Neural cell (in vitro differentiated cells): ENCODE data around the gene CTXN1. TPM values are rescaled to one million over a fixed set of nuclear protein-coding genes. Genes with fewer than 3 reads are reported as not detected.

ENCODE experiments used
- H2AFZ ChIP-seq: fragments of 200-600, 300-800 bp; sonication (generic), shearing (Covaris generic); 2 replicates; pipeline ENCODE4 v1.6.0; 2014; ENCODE audit warnings: low read depth, mild to moderate bottlenecking, antibody characterized with exemption, low read length, moderate library complexity
- H3F3A ChIP-seq: fragments of 200-600 bp; shearing (Covaris generic); 2 replicates; pipeline ENCODE4 v1.6.1; 2016; ENCODE audit warnings: mild to moderate bottlenecking, moderate library complexity, mixed read lengths, antibody characterized with exemption, low read length; ENCODE audit not compliant: insufficient read depth, poor library complexity, severe bottlenecking
- H3K27ac ChIP-seq: fragments of 200-600, 300-800 bp; sonication (generic), shearing (Covaris generic); 2 replicates; pipeline ENCODE4 v1.5.1; 2014; ENCODE audit warnings: mild to moderate bottlenecking, low read length, moderate library complexity
- H3K27me3 ChIP-seq: fragments of 300-800, 200-600 bp; sonication (generic), shearing (Covaris generic); 2 replicates; pipeline ENCODE4 v1.6.0; 2014; ENCODE audit warnings: mild to moderate bottlenecking, low read depth, low read length, moderate library complexity; ENCODE audit not compliant: insufficient read depth
- H3K36me3 ChIP-seq: fragments of 300-800, 200-600 bp; sonication (generic), shearing (Covaris generic); 2 replicates; pipeline ENCODE4 v1.5.1; 2014; ENCODE audit warnings: mild to moderate bottlenecking, antibody characterized with exemption, low read length, moderate library complexity; ENCODE audit not compliant: insufficient read depth
- H3K4me2 ChIP-seq: fragments of 300-800, 200-600 bp; sonication (generic), shearing (Covaris generic); 2 replicates; pipeline ENCODE4 v1.6.0; 2014; ENCODE audit warnings: mild to moderate bottlenecking, low read length
- H3K4me3 ChIP-seq: fragments of 300-800, 200-600 bp; sonication (generic), shearing (Covaris generic); 2 replicates; pipeline ENCODE4 v1.5.1; 2014; ENCODE audit warnings: mild to moderate bottlenecking, low read length, moderate library complexity
- H3K79me2 ChIP-seq: fragments of 200-600 bp; shearing (Covaris generic); replicated peaks from 2 replicates; pipeline ENCODE4 v1.6.0; 2014; ENCODE audit warnings: mild to moderate bottlenecking, low read length, moderate library complexity; ENCODE audit not compliant: insufficient read depth
- H3K9ac ChIP-seq: fragments of 300-800, 200-600 bp; sonication (generic), shearing (Covaris generic); 2 replicates; pipeline ENCODE4 v1.6.1; 2016; ENCODE audit warnings: mild to moderate bottlenecking, low read length, mixed read lengths
- H3K9me2 ChIP-seq: fragments of 200-600 bp; shearing (Covaris generic); 2 replicates; pipeline ENCODE4 v1.6.1; 2016; ENCODE audit warnings: mild to moderate bottlenecking, low read length, mixed read lengths; ENCODE audit not compliant: insufficient read depth
- H3K9me3 ChIP-seq: fragments of 200-600, 300-800 bp; sonication (generic), shearing (Covaris generic); 2 replicates; pipeline ENCODE4 v1.6.1; 2016; ENCODE audit warnings: mild to moderate bottlenecking, mixed run types, low read length, moderate library complexity, mixed read lengths
- H4K20me1 ChIP-seq: fragments of 200-600 bp; shearing (Covaris generic); 2 replicates; pipeline ENCODE4 v1.6.1; 2016; ENCODE audit warnings: mild to moderate bottlenecking, mixed run types; ENCODE audit not compliant: insufficient read depth
- EP300 ChIP-seq: fragments of 450-650 bp; conservative IDR thresholded peaks from 2 replicates; pipeline ENCODE4 v1.6.1; 2014; ENCODE audit warnings: antibody characterized with exemption, mild to moderate bottlenecking, moderate library complexity; ENCODE audit not compliant: poor library complexity, severe bottlenecking
- EZH2 ChIP-seq: fragments of 200-600, 300-800 bp; shearing (Covaris generic), sonication (generic); IDR thresholded peaks from 2 replicates; pipeline ENCODE4 v1.6.1; 2014; ENCODE audit warnings: antibody characterized with exemption, low read length, borderline replicate concordance, mild to moderate bottlenecking; ENCODE audit not compliant: insufficient read depth, poor library complexity, severe bottlenecking
- MXI1 ChIP-seq: fragments of 450-650 bp; conservative IDR thresholded peaks from 2 replicates; pipeline ENCODE4 v1.6.1; 2014; ENCODE audit warnings: antibody characterized with exemption, mild to moderate bottlenecking; ENCODE audit not compliant: poor library complexity, severe bottlenecking
- POLR2AphosphoS5 ChIP-seq: IDR thresholded peaks from 2 replicates; pipeline ENCODE4 v1.6.1; 2012
- RAD21 ChIP-seq: fragments of 450-650 bp; conservative IDR thresholded peaks from 2 replicates; pipeline ENCODE4 v1.6.1; 2014; ENCODE audit warnings: antibody characterized with exemption, mild to moderate bottlenecking, moderate library complexity
- SMC3 ChIP-seq: fragments of 450-650 bp; conservative IDR thresholded peaks from 2 replicates; pipeline ENCODE4 v1.6.1; 2014; ENCODE audit warnings: antibody characterized with exemption, mild to moderate bottlenecking, moderate library complexity; ENCODE audit not compliant: poor library complexity
- TAF1 ChIP-seq: IDR thresholded peaks from 2 replicates; pipeline ENCODE4 v1.6.1; 2012; ENCODE audit warnings: low read depth
- polyA plus RNA-seq: library from polyadenylated mRNA; depleted of rRNA; stranded (reverse); fragments of >200 nt; gene quantifications from 2 replicates; pipeline ENCODE4 v1.2.3, GENCODE V29; 2014
- TF ChIP-seq, protein P1 (sequence below): IDR thresholded peaks from 2 replicates; pipeline ENCODE4 v1.6.1; 2012; ENCODE audit warnings: borderline replicate concordance
- TF ChIP-seq, protein P2 (sequence below): fragments of 450-650 bp; IDR thresholded peaks from 2 replicates; pipeline ENCODE4 v1.5.1; 2014; ENCODE audit warnings: antibody characterized with exemption, mild to moderate bottlenecking, moderate library complexity; ENCODE audit not compliant: poor library complexity, severe bottlenecking

Gene CTXN1
- polyA plus RNA-seq, 1 donor from 2014 or later = 24.7 TPM

DNA sequence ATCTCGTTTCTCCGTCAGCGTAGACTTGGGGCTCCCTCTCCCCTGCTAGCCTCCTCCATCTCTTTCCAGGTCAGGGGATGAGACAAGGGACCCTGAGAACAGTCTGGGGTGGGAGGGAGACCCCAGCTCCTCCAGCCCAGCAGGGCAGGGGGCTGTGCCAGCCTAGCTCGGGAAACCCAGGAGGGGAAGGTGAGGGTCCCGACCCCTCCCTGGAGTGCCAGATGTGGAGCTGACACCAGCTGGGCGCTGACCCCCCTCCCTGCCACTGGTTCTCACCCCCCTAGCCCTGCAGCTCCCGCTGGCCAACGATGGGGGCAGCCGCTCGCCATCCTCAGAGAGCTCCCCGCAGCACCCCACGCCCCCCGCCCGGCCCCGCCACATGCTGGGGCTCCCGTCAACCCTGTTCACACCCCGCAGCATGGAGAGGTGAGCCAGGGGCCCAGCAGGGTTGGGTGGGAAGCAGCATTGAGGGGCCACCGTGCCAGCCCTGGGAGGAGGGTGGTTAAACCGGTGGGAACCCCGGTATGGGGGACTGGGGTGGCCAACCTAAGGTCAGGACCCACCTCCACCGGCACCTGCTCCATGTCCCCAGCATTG lies 16.4 kb downstream of the CTXN1 start:
- no peak overlapping the region for H3K4me3 ChIP-seq

GRCh38 chr19:7908742-7909461 lies 17.0 kb downstream of the CTXN1 start:
- Histone ChIP-seq H3K79me2 (peaks cover 22% of the 10 kb centered on the region), H4K20me1 (no peaks in the 10 kb centered on the region), H3K4me2 (no peak overlapping the region), H3F3A (no peaks in the 10 kb centered on the region), H3K27ac (no peak overlapping the region), H3K4me3 (no peak overlapping the region), H3K9ac (no peak overlapping the region), H2AFZ (no peak overlapping the region), H3K27me3 (no peaks in the 10 kb centered on the region), H3K9me3 (no peaks in the 10 kb centered on the region), H3K9me2 (no peaks in the 10 kb centered on the region), H3K36me3 (no peaks in the 10 kb centered on the region)
- TF ChIP-seq, protein P1, sequence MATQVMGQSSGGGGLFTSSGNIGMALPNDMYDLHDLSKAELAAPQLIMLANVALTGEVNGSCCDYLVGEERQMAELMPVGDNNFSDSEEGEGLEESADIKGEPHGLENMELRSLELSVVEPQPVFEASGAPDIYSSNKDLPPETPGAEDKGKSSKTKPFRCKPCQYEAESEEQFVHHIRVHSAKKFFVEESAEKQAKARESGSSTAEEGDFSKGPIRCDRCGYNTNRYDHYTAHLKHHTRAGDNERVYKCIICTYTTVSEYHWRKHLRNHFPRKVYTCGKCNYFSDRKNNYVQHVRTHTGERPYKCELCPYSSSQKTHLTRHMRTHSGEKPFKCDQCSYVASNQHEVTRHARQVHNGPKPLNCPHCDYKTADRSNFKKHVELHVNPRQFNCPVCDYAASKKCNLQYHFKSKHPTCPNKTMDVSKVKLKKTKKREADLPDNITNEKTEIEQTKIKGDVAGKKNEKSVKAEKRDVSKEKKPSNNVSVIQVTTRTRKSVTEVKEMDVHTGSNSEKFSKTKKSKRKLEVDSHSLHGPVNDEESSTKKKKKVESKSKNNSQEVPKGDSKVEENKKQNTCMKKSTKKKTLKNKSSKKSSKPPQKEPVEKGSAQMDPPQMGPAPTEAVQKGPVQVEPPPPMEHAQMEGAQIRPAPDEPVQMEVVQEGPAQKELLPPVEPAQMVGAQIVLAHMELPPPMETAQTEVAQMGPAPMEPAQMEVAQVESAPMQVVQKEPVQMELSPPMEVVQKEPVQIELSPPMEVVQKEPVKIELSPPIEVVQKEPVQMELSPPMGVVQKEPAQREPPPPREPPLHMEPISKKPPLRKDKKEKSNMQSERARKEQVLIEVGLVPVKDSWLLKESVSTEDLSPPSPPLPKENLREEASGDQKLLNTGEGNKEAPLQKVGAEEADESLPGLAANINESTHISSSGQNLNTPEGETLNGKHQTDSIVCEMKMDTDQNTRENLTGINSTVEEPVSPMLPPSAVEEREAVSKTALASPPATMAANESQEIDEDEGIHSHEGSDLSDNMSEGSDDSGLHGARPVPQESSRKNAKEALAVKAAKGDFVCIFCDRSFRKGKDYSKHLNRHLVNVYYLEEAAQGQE = no peak
- TF ChIP-seq, protein P2, sequence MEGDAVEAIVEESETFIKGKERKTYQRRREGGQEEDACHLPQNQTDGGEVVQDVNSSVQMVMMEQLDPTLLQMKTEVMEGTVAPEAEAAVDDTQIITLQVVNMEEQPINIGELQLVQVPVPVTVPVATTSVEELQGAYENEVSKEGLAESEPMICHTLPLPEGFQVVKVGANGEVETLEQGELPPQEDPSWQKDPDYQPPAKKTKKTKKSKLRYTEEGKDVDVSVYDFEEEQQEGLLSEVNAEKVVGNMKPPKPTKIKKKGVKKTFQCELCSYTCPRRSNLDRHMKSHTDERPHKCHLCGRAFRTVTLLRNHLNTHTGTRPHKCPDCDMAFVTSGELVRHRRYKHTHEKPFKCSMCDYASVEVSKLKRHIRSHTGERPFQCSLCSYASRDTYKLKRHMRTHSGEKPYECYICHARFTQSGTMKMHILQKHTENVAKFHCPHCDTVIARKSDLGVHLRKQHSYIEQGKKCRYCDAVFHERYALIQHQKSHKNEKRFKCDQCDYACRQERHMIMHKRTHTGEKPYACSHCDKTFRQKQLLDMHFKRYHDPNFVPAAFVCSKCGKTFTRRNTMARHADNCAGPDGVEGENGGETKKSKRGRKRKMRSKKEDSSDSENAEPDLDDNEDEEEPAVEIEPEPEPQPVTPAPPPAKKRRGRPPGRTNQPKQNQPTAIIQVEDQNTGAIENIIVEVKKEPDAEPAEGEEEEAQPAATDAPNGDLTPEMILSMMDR = no peak
- TF ChIP-seq EP300 (no peak), SMC3 (no peak), TAF1 (no peak), RAD21 (no peak), EZH2 (no peak), MXI1 (no peak), POLR2AphosphoS5 (no peak)

More for the DNA sequence above, 16.4 kb downstream of the CTXN1 start:
- no peaks in the 10 kb centered on the region for H3F3A ChIP-seq
- peaks cover 6% of the 10 kb centered on the region for H3K27me3 ChIP-seq
- H3K79me2 ChIP-seq = peaks cover 17% of the 10 kb centered on the region
- no peaks in the 10 kb centered on the region for H3K9me2 ChIP-seq
- H2AFZ ChIP-seq = no peak overlapping the region
- TF ChIP-seq TAF1 = no peak
- TF ChIP-seq EZH2 = no peak
- no peak for TF ChIP-seq POLR2AphosphoS5
- TF ChIP-seq, protein P2 = no peak
- no peak for TF ChIP-seq RAD21
- no peak overlapping the region for H3K9ac ChIP-seq
- H3K9me3 ChIP-seq = no peaks in the 10 kb centered on the region
- no peaks in the 10 kb centered on the region for H3K36me3 ChIP-seq
- H3K4me2 ChIP-seq = no peak overlapping the region
- H3K27ac ChIP-seq = no peak overlapping the region
- H4K20me1 ChIP-seq = no peaks in the 10 kb centered on the region
